Stimulated activated naive CD8-positive, alpha-beta T cell treated with anti-CD3 and anti-CD28 coated beads, Interleukin-15, Interleukin-2, amounts not matched to agents 100 U/mL and 50 U/mL, for 24 hours (primary cell): ENCODE results near the gene SRP68.
A peak's percentile ranks its signal among the peaks of the same experiment; 100 is the strongest.
"Not testable (repeated sequence)": the region's sequence is repeated elsewhere in the genome, so short reads cannot be mapped to it uniquely, and the experiment has no call there.

Experiments used
- ATAC-seq: fragments of 150-1000 bp; cut with Tn5 transposase; one replicate; pipeline ENCODE4 v1.10.0; 2021
- DNase-seq: peaks from one replicate; pipeline ENCODE4 v3.0.0; 2021

The SRP68 gene

GRCh38 chr17:76076765-76077583 is 4.7 kb upstream of the SRP68 start:
- DNase-seq = no peak
- ATAC-seq = no peak

- DNase-seq (no peak), ATAC-seq (no peak)
These were observed 3.9 kb upstream of the SRP68 start for GRCh38 chr17:76076146-76076764.

- DNase-seq (no peak), ATAC-seq (no peak)
These were observed 3.2 kb upstream of the SRP68 start for GRCh38 chr17:76075364-76076145.

GRCh38 chr17:76074390-76075363 is 2.4 kb upstream of the SRP68 start, which contains the start of gene GALR2:
Gene GALR2, plus strand, starts transcription at chr17:76074781. Its CDS starts 103 bp downstream, at chr17:76074884.
- ATAC-seq (no peak), DNase-seq (no peak)

GRCh38 chr17:76071531-76072147 is 678 bp downstream of the SRP68 start:
- DNase-seq (peak; percentile 48), ATAC-seq (peak; percentile 74)

GRCh38 chr17:76065775-76066174 is 6.5 kb downstream of the SRP68 start:
- DNase-seq (no peak), ATAC-seq (no peak)

GRCh38 chr17:76063875-76064546 is 8.3 kb downstream of the SRP68 start:
- DNase-seq = no peak
- ATAC-seq = no peak

- DNase-seq, ATAC-seq: not testable (repeated sequence)
These were observed 14.1 kb downstream of the SRP68 start for GRCh38 chr17:76058264-76058663.

- DNase-seq = no peak
- no peak for ATAC-seq
These were observed 15.4 kb downstream of the SRP68 start for GRCh38 chr17:76056882-76057281.

GRCh38 chr17:76054112-76054476 is 18.2 kb downstream of the SRP68 start:
- ATAC-seq (no peak), DNase-seq (no peak)

GRCh38 chr17:76053246-76054111 is 18.8 kb downstream of the SRP68 start:
- ATAC-seq (no peak), DNase-seq (peak; percentile 31)

GRCh38 chr17:76051561-76051960 is 20.8 kb downstream of the SRP68 start:
- DNase-seq = no peak
- ATAC-seq = no peak

- no peak for ATAC-seq
- DNase-seq = no peak
These were observed 21.5 kb downstream of the SRP68 start for GRCh38 chr17:76050538-76051467.

- ATAC-seq (no peak), DNase-seq (no peak)
These were observed 22.3 kb downstream of the SRP68 start for GRCh38 chr17:76049836-76050537.

- ATAC-seq = no peak
- no peak for DNase-seq
These were observed 23.1 kb downstream of the SRP68 start for GRCh38 chr17:76049239-76049638.

- no peak for DNase-seq
- ATAC-seq = no peak
These were observed 23.6 kb downstream of the SRP68 start for GRCh38 chr17:76048711-76049110.

- DNase-seq = no peak
- ATAC-seq = no peak
These were observed 24.2 kb downstream of the SRP68 start for GRCh38 chr17:76048025-76048605.
